Panc1 (cell line): ENCODE data around the gene POMT2.

Experiments used
- CTCF ChIP-seq: fragments of 450-650 bp; IDR thresholded peaks from 2 replicates; pipeline ENCODE4 v1.5.1; 2017; ENCODE audit warnings: mild to moderate bottlenecking
- POLR2AphosphoS5 ChIP-seq: IDR thresholded peaks from 2 replicates; pipeline ENCODE4 v1.6.1; 2012; ENCODE audit warnings: mild to moderate bottlenecking, low read depth, low read length, moderate library complexity
- REST ChIP-seq, 2 experiments: IDR thresholded peaks; 2 replicates each; pipeline ENCODE4 v1.6.1; 2011 to 2012; ENCODE audit warnings: low read depth in 2 of 2, control low read depth in 1 of 2, low read length in 1 of 2, mild to moderate bottlenecking in 1 of 2, moderate library complexity in 1 of 2; ENCODE audit not compliant: insufficient read depth in 1 of 2

GRCh38 chr14:77313371-77313770, 7.3 kb downstream of the POMT2 start:
- TF ChIP-seq CTCF: no peak
- TF ChIP-seq POLR2AphosphoS5: no peak
- TF ChIP-seq REST (IDR thresholded peaks at IDR 0.05; ENCODE audit: insufficient read depth in 1 of 2, low read depth in 2 of 2, low read length in 1 of 2): no peak
